A673 (cell line): ENCODE measurements around the gene LRRC4. TPM values are rescaled to one million over a fixed set of nuclear protein-coding genes. Genes with fewer than 3 reads are reported as not detected.

Experiments used
- BruUV-seq: library from RNA; stranded (reverse); fragments of 400-500 nt; replicated peaks from 2 replicates; lab custom pipeline; 2021; lab: Mats Ljungman, UMichigan
- CTCF ChIA-PET: fragments of 300-600 bp; sonication (Branson Sonifier 250); formaldehyde crosslinking; loops from one replicate; lab custom pipeline; 2022; ENCODE audit warnings: antibody characterized with exemption; lab: Charles Lee
- POLR2A ChIA-PET: fragments of 300-600 bp; sonication (Branson Sonifier 250); formaldehyde crosslinking; loops from one replicate; lab custom pipeline; 2022; ENCODE audit warnings: antibody characterized with exemption; ENCODE audit not compliant: low non-redundant PET; lab: Charles Lee
- DNase-seq: peaks from one replicate; pipeline ENCODE4 v3.0.0-alpha.2; 2015; ENCODE audit warnings: low spot score
- H3K27ac ChIP-seq: fragments of 200-600 bp; sonication (generic); 2 replicates; pipeline ENCODE4 v1.5.1; 2016; ENCODE audit warnings: mixed run types, low read depth, mild to moderate bottlenecking, mixed read lengths, antibody characterized with exemption, low read length; ENCODE audit not compliant: poor library complexity, severe bottlenecking
- H3K27me3 ChIP-seq: fragments of 200-600 bp; sonication (generic); replicated peaks from 2 replicates; pipeline ENCODE4 v1.6.1; 2017; ENCODE audit warnings: mixed run types, low read depth, mild to moderate bottlenecking, mixed read lengths, antibody characterized with exemption, low read length; ENCODE audit not compliant: insufficient read depth, poor library complexity
- H3K36me3 ChIP-seq: fragments of 200-600 bp; sonication (generic); 2 replicates; pipeline ENCODE4 v1.6.1; 2016; ENCODE audit warnings: mixed run types, mild to moderate bottlenecking, mixed read lengths, antibody characterized with exemption, low read length; ENCODE audit not compliant: insufficient read depth, poor library complexity, severe bottlenecking
- H3K4me1 ChIP-seq: fragments of 200-600 bp; sonication (generic); 2 replicates; pipeline ENCODE4 v1.6.1; 2017; ENCODE audit warnings: mixed run types, mild to moderate bottlenecking, mixed read lengths, antibody characterized with exemption, low read length; ENCODE audit not compliant: insufficient read depth, poor library complexity, severe bottlenecking
- H3K4me3 ChIP-seq: fragments of 200-600 bp; sonication (generic); 2 replicates; pipeline ENCODE4 v1.5.1; 2016; ENCODE audit warnings: low read depth, mixed run types, mild to moderate bottlenecking, mixed read lengths, low read length; ENCODE audit not compliant: poor library complexity, severe bottlenecking
- H3K9me3 ChIP-seq: fragments of 200-600 bp; sonication (generic); 2 replicates; pipeline ENCODE4 v1.6.1; 2016; ENCODE audit warnings: mixed run types, low read depth, mild to moderate bottlenecking, mixed read lengths, antibody characterized with exemption, low read length; ENCODE audit not compliant: poor library complexity, severe bottlenecking
- EZH2 ChIP-seq: fragments of 200-600 bp; sonication (generic); IDR thresholded peaks from 2 replicates; pipeline ENCODE4 v1.6.1; 2017; ENCODE audit warnings: borderline replicate concordance, low read depth, mild to moderate bottlenecking, mixed read lengths, antibody characterized with exemption, low read length; ENCODE audit not compliant: poor library complexity, severe bottlenecking
- intact Hi-C: fragments of 100-400 bp; cut with micrococcal nuclease; formaldehyde crosslinking; loops from one replicate; pipeline ENCODE4 v1.10.0; 2022; ENCODE audit not compliant: unreplicated experiment
- total RNA-seq: library from RNA; stranded (reverse); gene quantifications from 2 replicates; pipeline ENCODE4 v1.2.3, GENCODE V29; 2021
- TF ChIP-seq, protein P1 (sequence below): fragments of 300-800, 200-600 bp; sonication (generic); conservative IDR thresholded peaks from 2 replicates; pipeline ENCODE4 v1.5.1; 2017; ENCODE audit warnings: low read depth, mild to moderate bottlenecking, antibody characterized with exemption, low read length, moderate library complexity, mixed read lengths

LRRC4 gene
- total RNA-seq, 1 experiment from 2014 or later: 16.1 TPM

DNA sequence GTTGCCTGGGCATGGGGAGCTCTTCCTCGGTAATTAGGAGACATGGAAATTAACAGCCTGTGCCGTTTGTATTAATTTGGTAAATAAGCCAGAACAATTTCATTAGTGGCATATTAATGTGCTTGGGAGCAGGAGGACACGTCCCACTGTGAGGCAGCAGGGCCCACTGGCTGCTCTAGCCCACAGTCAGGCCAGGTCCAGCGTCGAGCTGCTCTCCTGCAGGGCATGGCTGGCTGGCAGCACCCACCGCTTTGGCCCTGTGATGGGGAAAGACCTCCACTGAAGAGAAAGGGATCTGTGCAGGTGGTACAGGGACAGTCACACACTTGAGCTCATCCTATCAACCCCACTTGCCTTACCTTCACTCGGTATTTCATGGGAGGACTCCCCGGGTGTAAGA, 37.5 kb upstream of the LRRC4 start:
- no peak for TF ChIP-seq EZH2
- TF ChIP-seq, protein P1, sequence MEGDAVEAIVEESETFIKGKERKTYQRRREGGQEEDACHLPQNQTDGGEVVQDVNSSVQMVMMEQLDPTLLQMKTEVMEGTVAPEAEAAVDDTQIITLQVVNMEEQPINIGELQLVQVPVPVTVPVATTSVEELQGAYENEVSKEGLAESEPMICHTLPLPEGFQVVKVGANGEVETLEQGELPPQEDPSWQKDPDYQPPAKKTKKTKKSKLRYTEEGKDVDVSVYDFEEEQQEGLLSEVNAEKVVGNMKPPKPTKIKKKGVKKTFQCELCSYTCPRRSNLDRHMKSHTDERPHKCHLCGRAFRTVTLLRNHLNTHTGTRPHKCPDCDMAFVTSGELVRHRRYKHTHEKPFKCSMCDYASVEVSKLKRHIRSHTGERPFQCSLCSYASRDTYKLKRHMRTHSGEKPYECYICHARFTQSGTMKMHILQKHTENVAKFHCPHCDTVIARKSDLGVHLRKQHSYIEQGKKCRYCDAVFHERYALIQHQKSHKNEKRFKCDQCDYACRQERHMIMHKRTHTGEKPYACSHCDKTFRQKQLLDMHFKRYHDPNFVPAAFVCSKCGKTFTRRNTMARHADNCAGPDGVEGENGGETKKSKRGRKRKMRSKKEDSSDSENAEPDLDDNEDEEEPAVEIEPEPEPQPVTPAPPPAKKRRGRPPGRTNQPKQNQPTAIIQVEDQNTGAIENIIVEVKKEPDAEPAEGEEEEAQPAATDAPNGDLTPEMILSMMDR: no peak
- no peak for DNase-seq
- H3K4me3 ChIP-seq: no peak overlapping the region
- H3K4me1 ChIP-seq: peaks cover 4% of the 10 kb centered on the region
- BruUV-seq: no TSS peak
- H3K27me3 ChIP-seq: no peaks in the 10 kb centered on the region
- intact Hi-C loops: no loop called here
- CTCF ChIA-PET: interaction anchor here (0.8 kb wide), 1 partner anchor 275 kb away, joined by 3 read pairs; no protein-coding TSS in a partner anchor
- no peaks in the 10 kb centered on the region for H3K36me3 ChIP-seq
- POLR2A ChIA-PET: no interaction called here
- H3K9me3 ChIP-seq: no peaks in the 10 kb centered on the region
- no peak overlapping the region for H3K27ac ChIP-seq

GRCh38 chr7:128067983-128068382, 36.7 kb upstream of the LRRC4 start:
- no peak for DNase-seq
- BruUV-seq: no TSS peak
- H3K4me3 ChIP-seq: no peak overlapping the region
- H3K27ac ChIP-seq: no peak overlapping the region
- CTCF ChIA-PET: interaction anchor here (0.8 kb wide), 1 partner anchor 276 kb away, joined by 3 read pairs; no protein-coding TSS in a partner anchor
- no peaks in the 10 kb centered on the region for H3K36me3 ChIP-seq
- H3K4me1 ChIP-seq: no peaks in the 10 kb centered on the region
- POLR2A ChIA-PET: no interaction called here
- no peaks in the 10 kb centered on the region for H3K27me3 ChIP-seq
- TF ChIP-seq EZH2: no peak
- TF ChIP-seq, protein P1: no peak
- H3K9me3 ChIP-seq: no peaks in the 10 kb centered on the region
- intact Hi-C loops: no loop called here

DNA sequence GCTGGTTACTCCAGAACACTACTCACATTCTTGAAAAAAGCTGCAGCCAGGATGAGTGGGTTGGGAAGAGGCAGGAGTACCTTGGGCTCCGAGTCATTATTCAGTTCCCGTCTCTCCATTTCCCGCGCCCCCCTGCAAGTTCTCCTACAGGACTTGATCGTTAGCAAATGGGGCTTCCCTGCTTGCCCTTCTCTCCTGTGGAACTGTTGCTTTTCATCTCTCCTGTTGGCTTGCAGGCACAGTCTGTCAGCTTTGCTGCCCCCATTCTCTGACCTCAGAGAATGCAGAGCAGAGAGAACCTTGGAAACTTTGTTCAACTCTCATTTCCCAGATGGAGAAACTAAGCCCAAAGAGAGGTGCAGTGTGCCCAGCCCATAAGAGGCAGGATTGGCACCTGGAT, 35.6 kb upstream of the LRRC4 start:
- Histone ChIP-seq H3K27me3 (no peaks in the 10 kb centered on the region), H3K4me1 (no peaks in the 10 kb centered on the region), H3K27ac (no peak overlapping the region), H3K4me3 (no peak overlapping the region), H3K9me3 (no peaks in the 10 kb centered on the region), H3K36me3 (no peaks in the 10 kb centered on the region)
- CTCF ChIA-PET: no interaction called here
- POLR2A ChIA-PET: interaction anchor here (0.6 kb wide), 1 partner anchor 25 kb away, joined by 10 read pairs; no protein-coding TSS in a partner anchor
- no peak for TF ChIP-seq EZH2
- TF ChIP-seq, protein P1: no peak
- DNase-seq: no peak
- intact Hi-C loops: no loop called here
- no TSS peak for BruUV-seq
